Activated T-helper 17 cell treated with anti-CD3 and anti-CD28 coated beads, Interleukin-2, amount 50 U/mL, for 72 hours (primary cell): ENCODE measurements around the gene PPP2R3A. TPM values are rescaled to one million over a fixed set of nuclear protein-coding genes. Genes with fewer than 3 reads are reported as not detected.
"Not testable (repeated sequence)": the region's sequence is repeated elsewhere in the genome, so short reads cannot be mapped to it uniquely, and the experiment has no call there.

Experiments
- ATAC-seq: fragments of 150-1000 bp; cut with Tn5 transposase; replicated peaks from 2 replicates; pipeline ENCODE4 v1.10.0; 2021; ENCODE audit warnings: mild to moderate bottlenecking, moderate library complexity
- H3K27ac Mint-ChIP-seq: one replicate; pipeline ENCODE4 v1.8.0; 2022; ENCODE audit warnings: mixed read lengths
- H3K27me3 Mint-ChIP-seq: one replicate; pipeline ENCODE4 v1.8.0; 2022; ENCODE audit warnings: mixed read lengths
- H3K36me3 Mint-ChIP-seq: one replicate; pipeline ENCODE4 v1.8.0; 2022; ENCODE audit warnings: low read depth, mild to moderate bottlenecking, mixed read lengths
- H3K4me1 Mint-ChIP-seq: one replicate; pipeline ENCODE4 v1.8.0; 2022; ENCODE audit warnings: mixed read lengths
- H3K4me3 Mint-ChIP-seq: one replicate; pipeline ENCODE4 v1.8.0; 2022; ENCODE audit warnings: mild to moderate bottlenecking, mixed read lengths
- H3K9me3 Mint-ChIP-seq: one replicate; pipeline ENCODE4 v1.8.0; 2022; ENCODE audit warnings: mixed read lengths
- total RNA-seq, 2 donors: library from RNA; stranded (reverse); gene quantifications; one replicate each; pipeline ENCODE4 v1.2.3, GENCODE V29; 2022

Gene PPP2R3A
- total RNA-seq, 2 donors from 2014 or later, result 0.15 to 0.79 TPM

- H3K9me3 Mint-ChIP-seq, result no peaks in the 10 kb centered on the region
- H3K27me3 Mint-ChIP-seq, result no peaks in the 10 kb centered on the region
- H3K4me1 Mint-ChIP-seq, result peaks cover 4% of the 10 kb centered on the region
- H3K27ac Mint-ChIP-seq, result no peak overlapping the region
- no peak for ATAC-seq
- no peak overlapping the region for H3K4me3 Mint-ChIP-seq
- no peaks in the 10 kb centered on the region for H3K36me3 Mint-ChIP-seq
Observed at GRCh38 chr3:136074546-136075170, 109.1 kb downstream of the PPP2R3A start.

GRCh38 chr3:136075218-136075808 is 109.8 kb downstream of the PPP2R3A start:
- Mint-ChIP-seq H3K27me3 (no peaks in the 10 kb centered on the region), H3K4me1 (peaks cover 4% of the 10 kb centered on the region), H3K4me3 (no peak overlapping the region), H3K9me3 (no peaks in the 10 kb centered on the region), H3K36me3 (no peaks in the 10 kb centered on the region), H3K27ac (no peak overlapping the region)
- ATAC-seq, result peak; percentile 58

- Mint-ChIP-seq H3K4me3 (no peak overlapping the region), H3K36me3 (no peaks in the 10 kb centered on the region), H3K27ac (no peak overlapping the region), H3K4me1 (peaks cover 4% of the 10 kb centered on the region), H3K27me3 (no peaks in the 10 kb centered on the region), H3K9me3 (no peaks in the 10 kb centered on the region)
- ATAC-seq, result no peak
Observed at GRCh38 chr3:136075811-136076210, 110.3 kb downstream of the PPP2R3A start.

- no peak for ATAC-seq
- Mint-ChIP-seq H3K27ac (peak overlapping the region; percentile 21), H3K27me3 (no peaks in the 10 kb centered on the region)
Observed at GRCh38 chr3:136078421-136079364, 113.2 kb downstream of the PPP2R3A start.

GRCh38 chr3:136083641-136084382 is 118.3 kb downstream of the PPP2R3A start:
- H3K27ac Mint-ChIP-seq, H3K4me3 Mint-ChIP-seq, H3K36me3 Mint-ChIP-seq, H3K9me3 Mint-ChIP-seq, ATAC-seq, H3K4me1 Mint-ChIP-seq, H3K27me3 Mint-ChIP-seq: not testable (repeated sequence)

More at GRCh38 chr3:136078421-136079364, 113.2 kb downstream of the PPP2R3A start:
- Mint-ChIP-seq H3K36me3 (no peaks in the 10 kb centered on the region), H3K9me3 (no peaks in the 10 kb centered on the region), H3K4me3 (no peak overlapping the region), H3K4me1 (peaks cover 4% of the 10 kb centered on the region)

- H3K4me3 Mint-ChIP-seq, H3K36me3 Mint-ChIP-seq, H3K4me1 Mint-ChIP-seq, H3K9me3 Mint-ChIP-seq, H3K27ac Mint-ChIP-seq, H3K27me3 Mint-ChIP-seq: not testable (repeated sequence)
- ATAC-seq, result peak; percentile 82
Observed at GRCh38 chr3:136085067-136085466, 119.5 kb downstream of the PPP2R3A start.

GRCh38 chr3:136093771-136094170 is 128.2 kb downstream of the PPP2R3A start:
- H3K27me3 Mint-ChIP-seq, result peaks cover 6% of the 10 kb centered on the region
- H3K4me1 Mint-ChIP-seq, result no peaks in the 10 kb centered on the region
- no peaks in the 10 kb centered on the region for H3K36me3 Mint-ChIP-seq
- no peak overlapping the region for H3K27ac Mint-ChIP-seq
- H3K9me3 Mint-ChIP-seq, result no peaks in the 10 kb centered on the region
- no peak for ATAC-seq
- H3K4me3 Mint-ChIP-seq, result no peak overlapping the region

GRCh38 chr3:136105044-136105443 is 139.5 kb downstream of the PPP2R3A start:
- H3K27ac Mint-ChIP-seq, result no peak overlapping the region
- H3K4me3 Mint-ChIP-seq, result no peak overlapping the region
- H3K9me3 Mint-ChIP-seq, result no peaks in the 10 kb centered on the region
- ATAC-seq, result no peak
- H3K27me3 Mint-ChIP-seq, result no peaks in the 10 kb centered on the region
- H3K36me3 Mint-ChIP-seq, result no peaks in the 10 kb centered on the region
- H3K4me1 Mint-ChIP-seq, result peaks cover 6% of the 10 kb centered on the region

GRCh38 chr3:136106101-136106500 is 140.6 kb downstream of the PPP2R3A start:
- Mint-ChIP-seq H3K36me3 (no peaks in the 10 kb centered on the region), H3K27ac (no peak overlapping the region)

GRCh38 chr3:136109499-136109898 is 144.0 kb downstream of the PPP2R3A start:
- Mint-ChIP-seq H3K27me3 (no peaks in the 10 kb centered on the region), H3K9me3 (no peaks in the 10 kb centered on the region), H3K27ac (no peak overlapping the region), H3K36me3 (no peaks in the 10 kb centered on the region), H3K4me1 (peaks cover 6% of the 10 kb centered on the region), H3K4me3 (no peak overlapping the region)
- ATAC-seq, result peak; percentile 73

More at GRCh38 chr3:136106101-136106500, 140.6 kb downstream of the PPP2R3A start:
- no peaks in the 10 kb centered on the region for H3K9me3 Mint-ChIP-seq
- H3K27me3 Mint-ChIP-seq, result no peaks in the 10 kb centered on the region
- ATAC-seq, result no peak
- H3K4me3 Mint-ChIP-seq, result no peak overlapping the region
- H3K4me1 Mint-ChIP-seq, result peaks cover 6% of the 10 kb centered on the region

GRCh38 chr3:136110481-136110880 is 145.0 kb downstream of the PPP2R3A start:
- Mint-ChIP-seq H3K9me3 (no peaks in the 10 kb centered on the region), H3K27me3 (no peaks in the 10 kb centered on the region), H3K4me3 (no peak overlapping the region), H3K4me1 (peaks cover 6% of the 10 kb centered on the region), H3K36me3 (no peaks in the 10 kb centered on the region), H3K27ac (no peak overlapping the region)
- ATAC-seq, result no peak

GRCh38 chr3:136114421-136114820 is 148.9 kb downstream of the PPP2R3A start:
- Mint-ChIP-seq H3K4me3 (no peak overlapping the region), H3K27me3 (peaks cover 8% of the 10 kb centered on the region), H3K9me3 (peaks cover 4% of the 10 kb centered on the region), H3K36me3 (no peaks in the 10 kb centered on the region), H3K4me1 (peaks cover 6% of the 10 kb centered on the region), H3K27ac (no peak overlapping the region)
- no peak for ATAC-seq

- H3K4me1 Mint-ChIP-seq, ATAC-seq, H3K36me3 Mint-ChIP-seq: not testable (repeated sequence)
Observed at GRCh38 chr3:136119332-136119731, 153.8 kb downstream of the PPP2R3A start.

GRCh38 chr3:136119783-136120182 is 154.3 kb downstream of the PPP2R3A start:
- H3K36me3 Mint-ChIP-seq, H3K4me3 Mint-ChIP-seq, ATAC-seq, H3K27me3 Mint-ChIP-seq, H3K9me3 Mint-ChIP-seq, H3K27ac Mint-ChIP-seq, H3K4me1 Mint-ChIP-seq: not testable (repeated sequence)

More at GRCh38 chr3:136119332-136119731, 153.8 kb downstream of the PPP2R3A start:
- H3K27ac Mint-ChIP-seq, H3K9me3 Mint-ChIP-seq, H3K4me3 Mint-ChIP-seq, H3K27me3 Mint-ChIP-seq: not testable (repeated sequence)
